Endothelial cell of umbilical vein (primary cell): Measurements from ENCODE around the gene TAS2R41.

Experiments used
- EZH2 ChIP-seq: IDR thresholded peaks from 2 replicates; pipeline ENCODE4 v1.6.1; 2012; ENCODE audit warnings: borderline replicate concordance, low read depth, mild to moderate bottlenecking, moderate library complexity, low read length, inconsistent platforms; ENCODE audit not compliant: severe bottlenecking
- FOS ChIP-seq: IDR thresholded peaks from 2 replicates; pipeline ENCODE4 v1.6.1; 2011; ENCODE audit warnings: mild to moderate bottlenecking, low read length, moderate library complexity, borderline replicate concordance; ENCODE audit not compliant: insufficient read depth
- GATA2 ChIP-seq: IDR thresholded peaks from 2 replicates; pipeline ENCODE4 v1.7.0; 2011; ENCODE audit warnings: low read depth, mild to moderate bottlenecking, moderate library complexity, mixed read lengths, low read length; ENCODE audit not compliant: insufficient read length, insufficient read depth
- JUN ChIP-seq: IDR thresholded peaks from 2 replicates; pipeline ENCODE4 v1.6.1; 2011; ENCODE audit warnings: borderline replicate concordance, low read depth; ENCODE audit not compliant: insufficient read length, insufficient read depth
- MYC ChIP-seq: IDR thresholded peaks from one replicate; pipeline ENCODE4 v1.6.1; 2011; ENCODE audit warnings: mild to moderate bottlenecking, low read depth, low read length
- POLR2A ChIP-seq: IDR thresholded peaks from 2 replicates; pipeline ENCODE4 v1.6.1; 2012; ENCODE audit warnings: low read depth, mild to moderate bottlenecking, control low read depth, low read length
- POLR2AphosphoS5 ChIP-seq: IDR thresholded peaks from 2 replicates; pipeline ENCODE4 v1.6.1; 2012; ENCODE audit warnings: low read depth, mild to moderate bottlenecking, control low read depth, low read length, moderate library complexity; ENCODE audit not compliant: insufficient read depth
- TF ChIP-seq, protein P1 (sequence below), 2 donors: IDR thresholded peaks; 1 replicate in 1 of 2; 2 replicates in 1 of 2; pipeline ENCODE4 v1.5.1; 2011; ENCODE audit warnings: low read length in 2 of 2, mild to moderate bottlenecking in 2 of 2, moderate library complexity in 2 of 2, control low read depth in 1 of 2, inconsistent platforms in 1 of 2, low read depth in 1 of 2; ENCODE audit not compliant: insufficient read depth in 1 of 2; ENCODE audit errors: extremely low read depth in 1 of 2
- TF ChIP-seq, protein P2 (sequence below): IDR thresholded peaks from 2 replicates; pipeline ENCODE4 v1.6.1; 2011; ENCODE audit not compliant: insufficient read depth, insufficient read length

DNA sequence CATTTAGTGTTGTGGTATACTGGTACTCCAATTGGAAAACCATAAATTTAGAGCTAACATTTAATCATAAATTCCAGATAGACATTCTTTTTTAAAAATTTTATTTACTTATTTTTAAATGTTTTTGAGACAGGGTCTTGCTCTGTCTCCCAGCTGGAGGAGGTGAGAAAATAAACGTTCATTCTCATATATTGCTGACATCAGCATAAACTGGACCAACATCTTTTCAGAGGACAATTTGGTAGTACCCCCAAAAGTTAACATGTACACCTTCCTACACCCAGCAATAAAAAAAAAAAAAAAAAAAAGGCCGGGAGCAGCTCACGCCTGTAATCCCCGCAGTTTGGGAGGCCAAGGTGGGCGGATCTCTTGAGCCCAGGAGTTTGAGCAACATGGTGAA lies 29.2 kb upstream of the TAS2R41 start:
- TF ChIP-seq, protein P1, sequence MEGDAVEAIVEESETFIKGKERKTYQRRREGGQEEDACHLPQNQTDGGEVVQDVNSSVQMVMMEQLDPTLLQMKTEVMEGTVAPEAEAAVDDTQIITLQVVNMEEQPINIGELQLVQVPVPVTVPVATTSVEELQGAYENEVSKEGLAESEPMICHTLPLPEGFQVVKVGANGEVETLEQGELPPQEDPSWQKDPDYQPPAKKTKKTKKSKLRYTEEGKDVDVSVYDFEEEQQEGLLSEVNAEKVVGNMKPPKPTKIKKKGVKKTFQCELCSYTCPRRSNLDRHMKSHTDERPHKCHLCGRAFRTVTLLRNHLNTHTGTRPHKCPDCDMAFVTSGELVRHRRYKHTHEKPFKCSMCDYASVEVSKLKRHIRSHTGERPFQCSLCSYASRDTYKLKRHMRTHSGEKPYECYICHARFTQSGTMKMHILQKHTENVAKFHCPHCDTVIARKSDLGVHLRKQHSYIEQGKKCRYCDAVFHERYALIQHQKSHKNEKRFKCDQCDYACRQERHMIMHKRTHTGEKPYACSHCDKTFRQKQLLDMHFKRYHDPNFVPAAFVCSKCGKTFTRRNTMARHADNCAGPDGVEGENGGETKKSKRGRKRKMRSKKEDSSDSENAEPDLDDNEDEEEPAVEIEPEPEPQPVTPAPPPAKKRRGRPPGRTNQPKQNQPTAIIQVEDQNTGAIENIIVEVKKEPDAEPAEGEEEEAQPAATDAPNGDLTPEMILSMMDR (IDR thresholded peaks at IDR 0.05; ENCODE audit: extremely low read depth in 1 of 2, insufficient read depth in 1 of 2, low read depth in 1 of 2, low read length in 2 of 2) = no peak
- TF ChIP-seq EZH2 (no peak), POLR2A (no peak), POLR2AphosphoS5 (no peak), MYC (no peak), GATA2 (no peak), JUN (no peak), FOS (no peak)
- TF ChIP-seq, protein P2, sequence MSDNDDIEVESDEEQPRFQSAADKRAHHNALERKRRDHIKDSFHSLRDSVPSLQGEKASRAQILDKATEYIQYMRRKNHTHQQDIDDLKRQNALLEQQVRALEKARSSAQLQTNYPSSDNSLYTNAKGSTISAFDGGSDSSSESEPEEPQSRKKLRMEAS = no peak
